Stimulated activated naive CD8-positive, alpha-beta T cell treated with anti-CD3 and anti-CD28 coated beads, Interleukin-15, Interleukin-2, amounts not matched to agents 100 U/mL and 50 U/mL, for 24 hours (primary cell): ENCODE measurements around the gene UBXN6.

ENCODE experiments used
- ATAC-seq: fragments of 150-1000 bp; cut with Tn5 transposase; one replicate; pipeline ENCODE4 v1.10.0; 2021
- DNase-seq: peaks from one replicate; pipeline ENCODE4 v3.0.0; 2021

Gene UBXN6

GRCh38 chr19:4455719-4456475, 1.7 kb downstream of the UBXN6 start:
- DNase-seq (no peak), ATAC-seq (no peak)

DNA sequence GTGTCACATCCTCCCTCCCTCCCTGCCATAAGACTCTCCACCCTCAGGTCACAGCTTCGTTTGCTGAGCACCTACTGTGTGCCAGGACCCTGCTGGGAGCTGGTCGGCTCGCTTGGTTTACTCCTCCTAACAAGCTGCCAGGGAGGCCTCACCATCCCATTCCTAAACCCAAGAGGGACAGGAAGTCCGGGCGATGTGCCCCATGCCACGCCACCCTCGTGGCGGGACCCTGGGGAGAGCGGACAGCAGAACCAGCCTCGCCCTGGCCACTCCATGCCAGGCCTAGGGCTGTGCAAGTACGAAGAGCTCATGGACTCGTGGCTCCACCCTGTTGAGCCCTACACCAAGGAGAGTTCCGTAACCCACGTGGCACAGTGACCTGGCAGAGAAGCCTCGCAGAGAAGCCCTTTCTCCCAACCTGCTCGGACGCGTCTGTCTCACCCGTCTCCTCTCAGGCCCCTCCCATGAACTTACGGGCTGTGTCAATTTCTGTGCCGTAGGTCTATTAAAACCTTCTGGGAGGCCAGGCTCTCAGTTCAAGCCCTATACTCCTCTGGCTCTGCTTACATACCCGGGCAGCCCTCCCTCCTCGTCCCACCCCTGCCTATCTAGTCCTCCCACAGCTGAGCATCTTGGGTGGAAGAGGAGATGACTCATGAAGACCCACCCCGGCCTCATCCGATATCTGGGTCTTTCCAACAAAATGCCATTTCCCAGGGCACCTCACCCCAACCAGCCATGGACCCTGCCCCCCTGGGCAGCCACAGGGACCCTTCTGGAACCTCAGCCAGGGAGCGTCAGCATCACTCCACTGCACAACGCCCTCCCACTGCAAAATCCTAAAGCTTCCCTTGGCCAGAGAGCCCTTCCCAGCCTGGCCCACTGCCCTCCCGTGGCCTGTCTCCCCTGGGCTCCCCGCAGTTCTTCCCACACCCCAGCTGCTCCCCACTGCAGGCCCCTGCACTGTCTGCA, 2.6 kb downstream of the UBXN6 start:
- ATAC-seq: no peak

DNA sequence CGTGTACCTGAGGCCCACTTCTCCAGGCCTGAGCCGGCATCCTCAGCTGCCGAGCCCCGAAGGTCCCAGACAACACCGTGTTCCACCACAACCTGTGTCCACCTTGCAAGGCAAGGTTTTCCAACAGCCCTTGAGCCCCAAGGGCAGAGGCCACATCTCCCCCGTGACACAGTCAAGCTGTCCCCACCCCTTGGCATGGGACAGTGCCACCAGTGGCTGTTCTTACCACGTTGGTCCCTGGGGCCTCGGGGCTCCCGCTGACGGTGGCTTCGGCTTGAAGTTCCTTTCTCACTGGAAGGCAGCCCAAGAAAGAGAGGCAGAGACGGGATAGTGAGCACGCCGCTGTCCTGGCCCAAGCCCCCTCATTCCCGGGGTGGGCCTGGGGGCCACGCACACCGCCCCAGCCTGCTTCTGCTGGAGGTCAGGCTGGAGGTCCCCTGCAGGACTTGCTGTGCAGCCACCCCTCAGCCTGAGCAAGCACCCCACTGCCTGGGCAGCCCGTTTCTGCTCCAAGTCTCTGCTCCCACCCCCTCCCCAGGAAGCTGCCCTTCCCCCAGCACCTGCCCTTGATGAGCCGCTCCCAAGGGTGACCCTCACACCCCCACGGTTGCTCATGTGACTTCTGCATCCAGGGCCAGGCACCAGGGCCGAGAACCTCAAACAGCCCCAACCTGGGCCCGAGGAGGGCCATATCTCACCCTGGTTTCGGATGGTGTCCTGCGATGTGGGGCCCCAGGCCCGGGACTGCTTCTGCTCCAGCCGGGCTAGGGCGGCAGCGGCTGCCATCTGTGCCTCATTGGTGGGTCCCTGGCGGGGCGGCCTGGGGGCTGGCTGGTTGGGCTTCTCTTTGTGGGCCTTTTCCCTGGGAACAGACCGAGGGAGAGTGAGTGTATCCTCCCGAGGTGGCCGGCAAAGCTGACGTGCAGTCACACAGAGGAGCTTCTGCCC, 4.1 kb downstream of the UBXN6 start:
- no peak for DNase-seq
- ATAC-seq: no peak

More for the DNA sequence above, 2.6 kb downstream of the UBXN6 start:
- DNase-seq: no peak

DNA sequence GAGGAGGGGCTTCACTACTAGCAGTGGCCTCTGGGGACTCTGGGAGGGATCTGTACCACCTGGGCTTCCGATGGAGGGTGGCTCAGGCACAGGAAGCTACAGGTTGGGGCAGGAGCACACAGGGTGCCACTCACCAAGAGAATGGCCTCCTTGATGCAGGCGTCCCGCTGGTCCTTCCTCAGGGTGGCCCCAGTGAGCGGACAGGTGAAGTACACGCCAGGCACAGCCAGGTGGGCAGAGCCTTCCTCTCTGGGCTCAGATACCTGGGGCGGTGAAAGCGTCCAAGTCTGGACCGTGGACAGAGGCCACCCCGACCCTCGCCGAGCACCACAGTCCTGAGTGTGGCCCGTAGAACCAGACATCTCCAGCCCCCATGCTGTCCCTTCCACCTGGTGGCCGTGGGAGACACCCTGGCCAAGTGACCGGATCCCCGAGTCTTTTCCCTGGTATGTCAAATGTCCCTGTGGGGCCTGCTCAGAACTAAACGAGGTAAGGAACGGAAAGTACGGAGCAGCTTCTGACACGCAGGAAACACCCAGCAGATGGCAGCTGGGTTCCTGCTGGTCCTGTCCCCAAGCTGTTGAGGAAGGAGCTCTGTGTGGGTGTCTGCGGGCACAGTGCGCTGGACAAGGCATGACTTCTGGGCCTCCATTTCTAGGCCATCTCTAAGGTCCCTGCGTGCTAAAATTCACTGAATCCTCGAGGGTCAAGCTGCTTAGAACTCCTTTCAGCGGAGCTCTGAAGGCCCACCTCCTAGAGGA, 5.2 kb downstream of the UBXN6 start:
- no peak for DNase-seq
- ATAC-seq: no peak

- ATAC-seq: no peak
- no peak for DNase-seq
These were observed 8.0 kb downstream of the UBXN6 start for GRCh38 chr19:4449639-4450028.

- DNase-seq (no peak), ATAC-seq (no peak)
These were observed 8.5 kb downstream of the UBXN6 start for GRCh38 chr19:4449022-4449638.

GRCh38 chr19:4448147-4448985, 9.2 kb downstream of the UBXN6 start:
- DNase-seq: no peak
- no peak for ATAC-seq

DNA sequence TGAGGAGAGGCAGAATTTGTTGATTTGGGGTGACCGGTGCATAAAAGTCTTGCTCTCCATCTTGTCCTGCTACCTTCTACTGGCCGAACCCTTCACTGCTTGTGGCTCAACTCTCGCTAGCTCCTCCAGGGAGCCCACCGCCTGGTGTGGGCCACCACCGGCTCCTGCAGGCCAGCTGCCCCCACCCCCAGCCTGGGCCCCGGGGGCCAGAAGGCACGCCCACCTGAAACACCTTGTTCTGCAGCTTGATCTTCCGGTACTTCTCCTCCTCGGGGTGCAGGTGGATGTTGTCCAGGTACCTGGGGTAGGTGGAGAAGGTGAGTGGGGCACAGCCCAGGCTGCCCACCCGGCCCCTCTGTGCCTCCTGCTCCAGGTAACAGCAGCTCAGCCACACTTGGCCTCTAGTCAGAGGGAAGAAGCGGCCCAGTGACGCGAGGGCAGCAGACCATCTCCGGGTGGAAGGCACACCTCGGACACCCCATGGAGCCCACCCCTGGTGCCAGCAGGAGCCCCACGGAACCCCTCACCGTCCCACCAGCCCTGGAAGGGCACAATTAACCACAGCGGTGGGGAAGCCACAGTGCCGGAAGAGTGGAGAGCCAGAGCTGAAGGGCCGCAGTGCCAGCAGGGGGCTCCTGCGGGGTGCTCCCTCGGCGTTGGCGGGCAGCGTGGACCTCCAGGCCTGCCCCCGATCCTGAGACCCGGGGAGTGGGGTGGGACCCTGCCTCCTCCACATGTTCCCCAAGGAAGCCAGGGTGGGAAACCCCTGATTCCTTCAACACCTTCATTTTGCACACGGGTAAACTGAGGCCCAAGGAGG, 10.1 kb downstream of the UBXN6 start:
- DNase-seq: no peak
- no peak for ATAC-seq

DNA sequence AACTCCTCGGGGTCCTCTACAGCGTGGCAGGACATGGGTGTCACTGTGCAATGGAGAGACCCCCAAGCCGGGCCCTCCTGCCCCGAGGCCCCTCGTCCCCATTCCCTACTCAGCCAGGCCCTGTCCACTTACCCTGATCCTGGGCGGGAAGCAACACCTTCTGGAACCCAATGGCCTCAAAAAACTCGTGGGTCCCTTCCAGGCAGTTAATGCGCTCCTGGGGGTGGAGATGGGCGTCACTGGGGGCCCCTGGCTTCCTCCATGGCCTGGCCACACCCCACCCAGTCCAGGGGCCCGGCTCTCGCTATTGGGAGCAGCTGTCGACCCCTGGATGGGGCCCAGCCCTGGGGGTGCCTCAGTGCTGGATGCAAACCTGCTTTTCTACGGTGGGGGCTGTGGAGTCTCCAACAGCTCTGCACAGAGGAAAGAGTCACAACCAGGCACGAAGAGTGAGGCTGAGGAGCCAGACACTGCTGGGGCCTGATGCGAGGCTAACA, 10.8 kb downstream of the UBXN6 start:
- ATAC-seq: peak; percentile 10
- no peak for DNase-seq

GRCh38 chr19:4445963-4446703, 11.5 kb downstream of the UBXN6 start:
- ATAC-seq: no peak
- no peak for DNase-seq

GRCh38 chr19:4444765-4445741, 12.5 kb downstream of the UBXN6 start:
- DNase-seq (no peak), ATAC-seq (no peak)

- DNase-seq: no peak
- ATAC-seq: no peak
These were observed 13.4 kb downstream of the UBXN6 start for GRCh38 chr19:4443966-4444764.

GRCh38 chr19:4443188-4443587, 14.4 kb downstream of the UBXN6 start:
- no peak for DNase-seq

GRCh38 chr19:4442819-4443146, 14.8 kb downstream of the UBXN6 start:
- ATAC-seq: no peak
- no peak for DNase-seq

More at GRCh38 chr19:4443188-4443587, 14.4 kb downstream of the UBXN6 start:
- no peak for ATAC-seq

DNA sequence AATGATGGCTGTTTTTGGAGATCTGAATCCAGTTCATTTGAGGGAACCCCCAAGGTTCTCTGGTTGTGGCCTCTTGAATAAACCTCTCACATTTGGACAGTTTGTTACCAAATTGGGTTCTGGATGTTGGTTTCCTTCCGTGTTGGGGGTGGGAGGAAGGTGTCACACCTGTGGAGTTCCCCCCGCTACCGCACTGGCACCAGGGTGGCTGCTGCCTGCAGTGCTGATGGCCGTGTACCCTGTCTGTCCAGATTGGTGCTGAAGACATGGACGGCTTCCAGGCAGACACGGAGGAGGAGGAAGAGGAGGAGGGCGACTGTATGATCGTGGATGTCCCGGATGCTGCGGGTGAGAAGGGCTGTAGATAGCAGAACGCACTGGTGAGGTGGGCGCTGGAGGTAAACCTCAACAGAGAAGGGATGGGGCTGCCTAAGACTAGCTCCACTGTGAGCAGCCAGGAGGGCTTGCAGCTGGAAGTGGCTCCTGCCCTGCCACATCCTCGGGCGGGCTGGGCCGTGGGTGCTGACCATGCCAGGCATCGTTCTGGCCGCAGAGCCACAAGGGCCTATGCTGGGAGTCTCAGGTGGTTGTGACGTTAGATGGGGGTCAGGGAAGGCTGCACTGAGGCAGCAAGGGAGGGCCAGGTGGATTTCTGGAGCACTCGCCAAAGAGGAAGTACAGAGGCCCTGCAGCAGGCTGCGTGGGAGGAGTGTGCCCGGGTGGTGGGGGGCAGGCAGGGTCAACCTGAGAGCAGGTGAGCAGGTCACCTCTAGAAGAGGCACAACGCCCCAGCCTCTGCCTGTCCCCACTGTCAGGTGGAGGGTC, 15.4 kb downstream of the UBXN6 start:
- no peak for DNase-seq
- ATAC-seq: no peak
